Measurements from ENCODE around the gene GUCA2A.

DNA sequence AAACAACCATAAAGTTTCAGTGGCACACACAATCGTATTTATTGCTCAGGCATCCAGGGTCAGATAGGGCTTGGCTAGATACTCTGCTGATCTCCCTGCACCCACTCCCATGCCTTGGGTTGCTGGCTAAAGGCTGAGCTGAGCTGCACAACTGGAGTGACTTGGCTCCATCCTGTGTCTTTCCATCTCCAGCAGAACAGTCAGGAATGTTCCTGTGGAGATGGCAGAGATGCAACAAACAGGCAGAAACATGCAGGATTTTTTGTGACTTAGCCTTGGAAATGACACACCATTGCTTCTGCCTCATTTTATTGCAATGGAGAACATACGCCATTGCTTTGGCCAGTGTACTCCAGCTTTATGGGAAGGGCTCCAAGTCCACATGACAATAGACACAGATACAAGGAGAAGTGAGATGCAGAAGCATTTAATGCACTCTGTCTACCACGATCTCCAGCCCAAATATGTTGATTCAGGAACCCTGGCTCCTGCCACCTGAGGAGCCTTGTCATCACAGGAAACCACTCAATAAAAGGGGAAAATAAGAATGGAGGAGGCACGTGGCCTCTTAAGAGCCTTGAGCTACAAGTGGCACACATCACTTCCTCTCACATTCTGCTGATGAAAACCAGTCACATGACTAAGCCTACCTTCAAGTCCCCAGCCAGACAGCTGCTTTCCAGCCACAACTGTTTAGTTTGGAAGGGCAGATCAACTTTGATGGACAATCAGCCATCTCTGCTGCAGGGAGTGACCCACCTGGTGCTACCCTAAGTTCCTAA, 21.5 kb downstream of the GUCA2A start:
- TF ChIP-seq, protein P1, sequence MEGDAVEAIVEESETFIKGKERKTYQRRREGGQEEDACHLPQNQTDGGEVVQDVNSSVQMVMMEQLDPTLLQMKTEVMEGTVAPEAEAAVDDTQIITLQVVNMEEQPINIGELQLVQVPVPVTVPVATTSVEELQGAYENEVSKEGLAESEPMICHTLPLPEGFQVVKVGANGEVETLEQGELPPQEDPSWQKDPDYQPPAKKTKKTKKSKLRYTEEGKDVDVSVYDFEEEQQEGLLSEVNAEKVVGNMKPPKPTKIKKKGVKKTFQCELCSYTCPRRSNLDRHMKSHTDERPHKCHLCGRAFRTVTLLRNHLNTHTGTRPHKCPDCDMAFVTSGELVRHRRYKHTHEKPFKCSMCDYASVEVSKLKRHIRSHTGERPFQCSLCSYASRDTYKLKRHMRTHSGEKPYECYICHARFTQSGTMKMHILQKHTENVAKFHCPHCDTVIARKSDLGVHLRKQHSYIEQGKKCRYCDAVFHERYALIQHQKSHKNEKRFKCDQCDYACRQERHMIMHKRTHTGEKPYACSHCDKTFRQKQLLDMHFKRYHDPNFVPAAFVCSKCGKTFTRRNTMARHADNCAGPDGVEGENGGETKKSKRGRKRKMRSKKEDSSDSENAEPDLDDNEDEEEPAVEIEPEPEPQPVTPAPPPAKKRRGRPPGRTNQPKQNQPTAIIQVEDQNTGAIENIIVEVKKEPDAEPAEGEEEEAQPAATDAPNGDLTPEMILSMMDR (IDR thresholded peaks at IDR 0.05) = no peak
- no peak for TF ChIP-seq POLR2A (IDR thresholded peaks at IDR 0.05)

Measured in transverse colon (tissue), 3 donors.